Kidney capillary endothelial cell (primary cell): ENCODE data around the gene PSTK.
A peak's percentile ranks its signal among the peaks of the same experiment; 100 is the strongest.

ENCODE experiments used
- DNase-seq: peaks from one replicate; pipeline ENCODE4 v3.0.0-alpha.2; 2018; ENCODE audit warnings: low spot score

The PSTK gene, protein sequence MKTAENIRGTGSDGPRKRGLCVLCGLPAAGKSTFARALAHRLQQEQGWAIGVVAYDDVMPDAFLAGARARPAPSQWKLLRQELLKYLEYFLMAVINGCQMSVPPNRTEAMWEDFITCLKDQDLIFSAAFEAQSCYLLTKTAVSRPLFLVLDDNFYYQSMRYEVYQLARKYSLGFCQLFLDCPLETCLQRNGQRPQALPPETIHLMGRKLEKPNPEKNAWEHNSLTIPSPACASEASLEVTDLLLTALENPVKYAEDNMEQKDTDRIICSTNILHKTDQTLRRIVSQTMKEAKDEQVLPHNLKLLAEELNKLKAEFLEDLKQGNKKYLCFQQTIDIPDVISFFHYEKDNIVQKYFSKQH

DNA sequence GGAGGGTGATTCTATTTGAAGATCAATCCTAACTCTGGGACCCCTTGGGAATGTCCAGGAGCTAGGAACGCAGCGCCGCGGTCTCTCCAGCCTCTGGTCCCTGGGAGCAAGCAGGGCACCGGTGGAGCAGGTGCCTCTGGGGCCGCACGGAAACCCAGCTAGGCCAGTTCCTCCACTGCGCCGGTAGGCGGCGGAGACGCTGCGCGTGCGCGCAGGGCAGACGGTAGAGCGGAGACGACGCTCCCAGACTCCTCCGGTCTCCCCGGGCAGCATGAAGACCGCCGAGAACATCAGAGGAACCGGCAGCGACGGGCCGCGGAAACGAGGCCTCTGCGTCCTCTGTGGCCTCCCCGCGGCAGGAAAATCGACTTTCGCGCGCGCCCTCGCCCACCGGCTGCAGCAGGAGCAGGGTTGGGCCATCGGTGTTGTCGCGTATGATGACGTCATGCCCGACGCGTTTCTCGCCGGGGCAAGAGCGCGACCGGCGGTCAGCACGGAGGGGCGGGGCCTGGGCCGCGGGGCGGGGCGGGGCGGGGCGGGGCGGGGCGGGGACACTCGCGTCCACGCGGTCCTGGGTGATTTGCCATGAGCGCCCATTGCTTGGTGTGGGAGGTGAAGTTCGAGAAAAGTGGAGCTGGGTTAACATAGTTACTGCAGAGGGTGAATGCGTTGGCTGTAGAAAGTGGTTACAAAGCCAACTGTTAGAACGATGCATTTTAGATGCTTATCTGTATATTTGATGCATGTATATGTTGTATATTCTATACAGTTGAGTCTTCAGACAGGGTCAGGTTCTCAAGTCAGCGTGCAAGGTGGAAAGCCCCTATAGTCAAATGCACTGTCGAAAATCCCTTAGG lies at the start of gene PSTK:
PSTK (plus strand) TSS at position 193 of the 857 bp plus-strand sequence; CDS start at position 272, 79 bp downstream.
- DNase-seq: peak; percentile 85

DNA sequence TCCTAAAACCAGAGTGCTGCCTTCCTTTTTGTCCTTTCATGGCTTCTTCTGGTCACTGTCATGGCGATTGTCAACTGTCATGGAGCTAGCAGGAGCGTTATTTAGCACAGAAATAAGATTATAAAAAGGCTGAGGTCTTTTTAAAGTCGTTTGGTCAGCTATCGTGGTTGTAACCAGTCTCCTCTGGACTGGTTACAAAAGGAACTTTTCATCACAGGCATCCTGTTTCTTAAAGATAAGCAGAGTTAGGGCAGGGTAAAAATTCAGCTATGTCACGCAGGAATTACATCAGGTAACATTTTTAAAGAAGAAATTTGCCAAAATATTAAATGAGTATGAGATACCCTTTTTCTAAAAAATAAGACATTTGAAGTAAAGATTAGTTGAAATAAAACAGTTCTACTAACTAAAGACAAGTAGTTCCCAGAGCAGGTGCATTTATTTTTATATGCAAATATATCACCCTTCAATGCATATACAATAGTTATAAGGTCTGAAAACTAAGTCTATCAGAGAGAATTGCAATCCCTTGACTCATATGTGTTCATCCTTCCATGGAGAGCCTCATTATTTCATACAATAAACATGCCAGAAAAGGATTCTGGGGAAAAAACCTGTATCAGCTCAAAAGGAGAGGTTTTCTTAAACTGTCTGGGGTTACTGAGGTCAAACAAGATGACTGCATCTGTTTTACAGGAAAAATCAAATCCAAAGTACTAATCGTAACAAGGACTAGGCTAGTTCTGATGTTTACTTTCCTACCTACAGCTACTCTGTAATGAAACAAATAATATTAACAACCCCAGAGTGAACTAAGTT lies 48.9 kb upstream of the PSTK start:
- no peak for DNase-seq

DNA sequence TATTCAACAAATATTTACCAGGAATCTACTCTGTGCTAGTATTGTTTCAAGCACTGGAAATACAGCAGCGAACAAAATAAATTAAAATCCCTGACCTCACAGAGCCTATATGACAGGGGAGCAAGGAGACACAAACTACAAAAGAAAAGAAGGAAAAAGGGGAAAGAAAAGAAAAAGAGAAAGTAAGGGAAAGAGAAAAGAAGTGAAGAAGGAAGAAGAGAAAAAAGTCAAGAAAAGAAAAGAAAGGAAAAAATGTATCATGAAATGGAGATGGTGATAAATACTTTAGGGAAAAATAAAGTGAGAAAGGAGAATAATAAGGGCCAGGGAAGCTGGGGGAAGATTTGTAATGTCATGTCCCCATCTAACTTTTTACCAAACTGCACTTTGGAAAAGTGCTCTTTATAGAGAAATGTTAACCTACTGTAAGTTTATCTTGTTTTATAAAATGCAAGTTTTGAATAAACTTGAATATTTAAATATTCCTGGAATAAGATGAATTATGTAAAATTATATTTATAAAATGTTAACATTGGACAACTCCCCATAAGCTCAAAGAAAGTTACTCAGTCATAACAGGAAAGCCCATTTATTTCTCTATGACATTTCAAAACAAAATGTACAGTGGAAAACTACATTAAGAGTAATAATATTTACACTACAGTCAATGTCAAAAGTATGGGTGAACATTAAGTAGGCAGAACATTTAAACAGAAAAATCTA lies 40.9 kb upstream of the PSTK start:
- no peak for DNase-seq

DNA sequence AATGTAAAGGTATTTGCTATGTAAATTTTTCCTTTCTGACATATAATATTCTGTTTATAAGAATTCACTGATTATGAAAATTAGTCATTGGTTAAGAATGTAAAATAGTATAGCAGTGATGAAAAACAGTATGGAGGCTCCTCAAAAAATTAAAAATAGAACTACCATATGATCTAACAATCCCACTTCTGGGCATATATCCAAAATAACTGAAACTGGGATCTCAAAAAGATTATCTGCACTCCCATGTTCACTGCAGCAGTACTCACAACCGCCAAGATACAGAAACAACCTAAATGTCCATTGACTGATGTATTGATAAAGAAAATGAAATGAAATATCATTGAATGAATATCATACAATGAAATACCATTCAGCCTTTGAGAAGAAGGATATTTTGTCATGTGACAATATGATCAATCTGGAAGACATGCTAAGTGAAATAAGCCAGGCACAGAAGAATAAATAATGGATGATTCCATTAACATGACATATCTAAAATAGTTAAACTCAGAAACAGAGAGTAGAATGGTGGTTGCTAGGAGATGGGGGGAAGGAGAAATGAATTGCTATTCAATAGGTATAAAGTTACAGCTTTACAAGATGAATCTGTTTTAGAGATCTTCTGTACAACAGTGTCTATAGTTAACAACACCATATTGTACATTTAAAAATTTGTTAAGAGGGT lies 40.2 kb upstream of the PSTK start:
- no peak for DNase-seq

DNA sequence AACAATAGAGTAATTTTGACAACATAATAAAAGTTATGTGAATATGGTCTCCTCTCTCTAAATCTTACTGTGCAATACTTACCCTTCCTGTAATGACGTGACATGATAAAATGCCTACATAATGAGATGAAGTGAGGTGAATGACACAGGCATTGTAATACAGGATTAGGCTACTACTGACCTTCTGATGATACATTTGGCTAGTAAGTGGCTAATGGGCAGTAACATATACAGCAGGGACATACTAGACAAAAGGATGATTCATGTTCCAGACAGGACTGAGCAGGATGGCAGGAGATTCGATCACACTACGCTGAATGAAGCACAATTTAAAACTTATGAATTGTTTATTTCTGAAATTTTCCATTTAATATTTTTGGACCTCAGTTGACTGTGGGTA lies 30.9 kb upstream of the PSTK start:
- DNase-seq: peak; percentile 17

DNA sequence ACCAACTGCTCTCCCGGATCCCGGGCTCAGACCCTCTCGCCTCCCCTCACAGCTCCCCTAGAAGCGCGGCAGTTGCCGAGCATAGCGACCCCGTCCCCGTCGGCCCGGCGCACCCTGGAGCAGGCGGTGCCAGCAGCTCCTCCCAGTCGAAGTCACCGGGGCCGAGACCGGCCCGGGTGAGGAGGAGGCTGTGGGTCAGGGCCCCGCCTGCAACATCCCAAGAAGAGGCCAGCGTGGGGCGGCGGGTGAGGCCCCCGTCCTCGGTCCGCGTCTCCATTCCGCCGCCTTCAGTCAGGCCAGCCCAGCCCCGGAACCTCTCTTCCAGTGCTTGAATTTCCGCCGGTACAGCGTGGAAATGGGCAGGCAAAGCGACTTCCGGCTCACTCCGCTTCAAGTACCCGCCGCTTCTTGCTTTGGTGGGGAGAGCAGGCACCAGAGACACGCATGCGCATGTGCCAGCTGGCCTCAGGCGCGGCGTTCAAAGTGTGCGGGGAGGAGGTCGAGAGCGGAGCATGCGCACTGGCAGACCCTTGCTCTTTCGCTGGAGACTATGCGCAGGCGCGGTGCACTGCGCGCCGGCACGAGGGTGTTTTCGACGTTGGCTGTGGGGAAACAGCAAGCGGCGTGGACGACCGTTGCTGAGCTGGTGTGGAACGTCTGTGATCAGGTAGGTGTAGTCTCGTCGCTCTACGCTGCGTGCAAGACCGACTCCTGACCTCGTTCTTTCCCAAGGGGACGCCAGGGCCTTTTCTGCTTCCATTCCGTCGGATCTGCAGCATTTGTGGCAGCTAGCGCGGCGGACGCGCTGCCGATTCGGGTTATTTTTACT lies 26.1 kb upstream of the PSTK start, which contains the start of gene C10orf88:
C10orf88 (minus strand) TSS at position 326 of the 829 bp plus-strand sequence; CDS start at position 277, 49 bp downstream.
- DNase-seq: peak; percentile 98

DNA sequence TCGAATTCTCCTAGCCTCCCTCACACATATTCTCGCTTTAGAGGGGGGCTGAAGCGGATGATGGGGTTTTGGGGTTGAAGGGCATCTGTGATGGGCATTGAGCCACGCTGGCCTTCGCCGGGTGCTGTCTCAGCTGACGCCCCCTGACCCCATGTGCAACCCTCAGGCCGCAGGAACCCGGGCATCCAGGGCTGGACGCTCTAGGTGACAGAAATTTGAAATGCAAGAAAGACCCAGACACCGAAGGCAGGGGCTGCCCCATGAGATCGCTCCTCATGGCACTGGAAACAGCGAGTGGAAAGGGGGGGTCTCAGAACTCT lies 25.5 kb upstream of the PSTK start:
- DNase-seq: no peak

DNA sequence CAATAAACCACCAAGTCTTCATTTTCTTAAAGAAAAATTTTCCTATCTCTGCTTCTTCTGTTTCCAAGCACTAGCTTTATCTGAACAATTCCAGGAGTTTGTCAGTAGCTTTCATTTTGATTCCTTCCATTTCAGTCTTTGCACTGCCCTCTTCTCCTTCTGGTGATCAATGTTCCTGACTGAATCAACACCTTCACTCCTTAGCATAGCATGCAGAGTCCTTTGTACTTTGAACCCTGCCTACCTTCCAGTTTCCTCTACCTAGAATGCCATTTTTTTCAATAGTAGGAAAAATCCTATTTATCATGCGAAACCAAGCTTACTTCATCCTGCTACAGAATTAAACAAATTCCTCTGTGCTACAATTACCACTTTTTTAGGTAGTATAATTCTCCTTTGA lies 24.3 kb upstream of the PSTK start:
- DNase-seq: no peak

DNA sequence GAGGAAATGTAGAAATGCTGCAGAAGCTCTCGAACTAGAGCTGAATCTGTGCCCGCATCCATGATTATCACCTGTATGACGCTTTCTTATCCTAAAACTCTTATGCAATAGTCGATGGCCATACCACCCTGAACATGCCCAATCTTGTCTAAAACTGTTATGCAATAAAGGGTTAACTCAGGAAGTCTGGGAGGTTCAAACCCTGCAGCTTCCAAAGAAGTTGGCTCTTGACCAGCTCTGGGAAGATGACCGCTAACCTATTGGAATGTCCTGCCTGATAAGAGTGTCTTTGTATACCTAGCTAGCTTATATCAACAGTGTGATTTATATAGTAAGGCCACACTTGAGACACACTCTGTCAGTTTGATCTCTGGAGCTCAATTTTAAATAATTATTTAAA lies 22.7 kb upstream of the PSTK start:
- DNase-seq: no peak

DNA sequence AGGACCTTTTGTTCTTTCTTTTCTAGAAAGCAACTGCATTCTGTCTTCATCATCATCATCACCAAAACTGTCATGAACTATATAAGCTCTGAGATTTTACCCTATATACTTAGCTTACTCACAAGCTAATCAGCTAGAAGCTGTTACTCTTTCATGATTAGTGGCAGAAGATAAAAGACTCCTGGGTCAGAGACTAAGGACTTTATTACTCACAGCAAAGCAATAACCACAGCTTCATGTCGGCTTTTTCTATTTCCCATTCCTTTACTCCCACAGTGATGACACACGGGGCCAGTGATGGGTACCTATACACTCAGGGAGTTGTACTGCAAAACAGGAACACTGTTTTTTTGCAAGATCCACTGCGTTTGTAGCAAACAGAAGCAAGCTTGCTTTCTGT lies 17.8 kb upstream of the PSTK start:
- no peak for DNase-seq

DNA sequence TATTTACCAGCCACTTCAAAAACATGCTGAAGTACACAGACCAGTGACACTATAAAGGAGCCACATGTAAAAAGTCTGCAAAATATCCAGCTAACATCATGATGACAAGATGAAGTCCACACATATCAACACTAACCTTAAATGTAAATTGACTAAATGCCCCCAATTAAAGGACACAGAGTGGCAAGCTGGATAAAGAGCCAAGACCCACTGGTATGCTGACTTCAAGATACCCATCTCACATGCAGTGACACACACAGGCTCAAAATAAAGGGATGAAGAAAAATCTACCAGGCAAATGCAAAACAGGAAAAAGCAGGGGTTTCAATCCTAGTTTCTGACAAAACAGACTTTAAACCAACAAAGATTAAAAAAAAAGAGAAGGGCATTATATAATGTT lies 13.3 kb upstream of the PSTK start:
- DNase-seq: no peak

DNA sequence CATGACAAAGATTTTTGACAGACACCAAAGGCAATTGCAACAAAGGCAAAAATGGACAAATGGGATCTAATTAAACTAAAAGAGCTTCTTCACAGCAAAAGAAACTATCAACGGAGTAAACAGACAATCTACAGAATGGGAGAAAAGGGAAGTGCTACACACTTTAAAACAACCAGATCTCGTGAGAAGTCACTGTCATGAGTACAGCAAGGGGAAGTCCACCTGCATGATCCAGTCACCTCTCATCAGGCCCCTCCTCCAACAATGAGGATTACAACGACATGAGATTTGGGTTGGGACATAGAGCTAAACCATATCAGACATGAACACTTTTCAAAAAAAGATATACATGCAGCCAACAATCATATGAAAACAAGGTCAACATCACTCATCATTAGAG lies 11.5 kb upstream of the PSTK start:
- DNase-seq: no peak

DNA sequence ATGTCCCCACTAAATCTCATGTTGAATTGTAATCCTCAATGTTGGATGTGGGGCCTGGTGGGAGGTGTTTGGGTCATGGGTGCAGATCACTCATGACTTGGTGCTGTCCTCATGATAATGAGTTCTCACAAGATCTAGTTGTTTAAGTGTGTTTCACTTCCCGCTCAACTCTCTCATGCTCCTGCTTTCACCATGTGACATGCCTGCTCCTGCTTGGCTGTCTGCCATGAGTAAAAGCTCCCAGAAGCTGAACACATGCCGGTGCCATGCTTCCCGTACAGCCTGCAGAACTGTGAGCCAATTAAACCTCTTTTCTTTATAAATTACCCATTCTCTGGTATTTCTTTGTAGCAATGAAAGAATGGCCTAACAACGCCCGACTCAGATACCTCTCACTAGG lies 6.2 kb upstream of the PSTK start:
- DNase-seq: no peak

DNA sequence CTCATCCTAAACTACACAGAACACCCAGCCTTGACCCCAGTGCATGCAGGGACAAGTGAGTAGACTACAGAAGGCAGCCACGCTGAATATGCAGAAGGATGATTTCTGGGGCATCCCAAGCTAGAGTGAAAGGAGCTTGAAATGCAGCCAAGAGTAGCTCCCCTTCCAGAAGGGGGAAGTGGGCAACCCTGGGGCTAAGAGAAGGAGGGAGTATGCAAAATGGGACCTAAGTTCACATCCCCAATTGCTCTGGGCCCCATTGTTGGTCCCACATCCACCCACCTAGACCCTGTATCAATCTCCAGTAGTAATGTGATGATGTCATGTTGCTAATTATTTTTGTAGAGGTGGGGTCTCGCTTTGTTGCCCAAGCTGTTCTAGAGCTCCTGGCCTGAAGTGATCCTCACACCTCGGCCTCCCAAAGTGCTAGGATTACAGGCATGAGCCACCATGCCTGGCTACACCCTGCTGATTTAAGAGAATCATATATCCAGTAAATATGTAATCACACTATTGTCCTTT lies 5.6 kb upstream of the PSTK start:
- DNase-seq: no peak

DNA sequence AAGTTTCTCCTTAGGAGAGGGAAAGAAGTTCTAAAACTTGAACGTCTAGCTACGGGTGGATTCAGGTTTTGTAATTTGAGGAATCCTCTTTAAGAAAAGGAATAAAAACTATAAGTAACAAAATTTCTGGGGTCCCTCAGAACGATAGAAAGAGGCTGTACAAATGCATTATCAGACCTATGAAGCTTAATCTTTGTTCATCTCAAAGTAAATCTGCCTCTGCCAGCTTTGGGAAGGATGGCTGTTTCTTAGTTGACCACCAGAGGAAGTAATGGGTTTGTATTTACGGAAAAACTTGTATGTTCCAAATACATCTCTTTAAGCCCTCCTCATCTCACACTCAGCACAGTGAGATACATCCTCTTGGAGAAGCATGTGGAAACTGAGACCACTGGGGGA lies 864 bp downstream of the PSTK start:
- peak; percentile 51 for DNase-seq

DNA sequence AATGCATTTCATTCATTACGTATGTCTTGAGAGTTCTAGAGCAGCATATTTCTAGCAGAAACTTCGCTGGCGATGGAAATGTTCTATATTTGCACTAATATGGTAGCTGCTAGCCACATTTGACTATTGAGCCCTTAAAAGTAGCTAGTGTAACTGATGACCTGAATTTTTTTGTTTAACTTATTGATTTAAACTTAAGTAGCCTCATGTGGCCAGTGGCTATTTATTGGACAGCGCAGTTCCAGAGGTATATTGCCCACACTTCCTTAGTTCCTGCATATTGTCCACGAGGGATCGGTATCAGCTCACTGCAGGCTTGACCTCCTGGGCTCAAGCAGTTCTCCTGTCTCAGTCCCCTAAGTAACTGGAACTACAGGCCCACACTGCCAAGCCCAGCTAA lies 3.7 kb downstream of the PSTK start:
- no peak for DNase-seq

DNA sequence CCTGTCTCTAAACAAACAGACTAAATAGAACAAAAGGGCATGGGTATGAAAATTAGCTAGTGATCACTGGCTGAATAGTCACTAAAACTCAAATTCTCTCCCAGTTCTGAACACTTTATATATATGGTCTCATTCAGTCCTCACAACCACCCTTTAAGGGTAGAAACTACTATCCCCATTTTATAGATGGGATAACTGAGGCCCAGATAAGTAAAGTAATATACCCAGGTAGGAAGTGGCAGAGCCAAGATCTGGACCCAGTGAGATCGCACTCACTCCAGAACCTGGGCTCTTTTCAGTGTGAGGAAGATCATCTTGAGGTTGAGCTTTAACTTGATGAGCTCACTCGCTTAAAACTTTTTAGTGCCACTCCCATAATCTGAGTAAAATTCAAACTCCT lies 4.5 kb downstream of the PSTK start:
- no peak for DNase-seq

DNA sequence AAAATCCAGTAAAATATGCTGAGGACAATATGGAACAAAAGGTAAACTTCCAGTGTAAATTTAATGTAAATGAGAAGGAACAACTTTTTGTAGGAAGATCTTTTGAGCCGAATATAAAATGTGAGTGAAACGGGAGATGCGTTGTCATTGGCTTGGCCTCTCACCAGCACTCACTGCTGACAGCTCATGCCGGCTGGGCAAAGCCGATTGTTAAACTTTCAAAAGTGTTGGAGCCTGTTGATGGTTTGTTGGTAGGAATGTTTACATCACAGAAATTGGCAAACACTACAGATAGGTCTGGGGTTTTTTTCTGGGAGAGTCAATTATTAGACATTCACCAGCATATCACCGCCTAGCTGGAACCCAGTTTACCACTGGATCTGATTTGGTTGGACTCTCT lies 6.1 kb downstream of the PSTK start:
- no peak for DNase-seq

DNA sequence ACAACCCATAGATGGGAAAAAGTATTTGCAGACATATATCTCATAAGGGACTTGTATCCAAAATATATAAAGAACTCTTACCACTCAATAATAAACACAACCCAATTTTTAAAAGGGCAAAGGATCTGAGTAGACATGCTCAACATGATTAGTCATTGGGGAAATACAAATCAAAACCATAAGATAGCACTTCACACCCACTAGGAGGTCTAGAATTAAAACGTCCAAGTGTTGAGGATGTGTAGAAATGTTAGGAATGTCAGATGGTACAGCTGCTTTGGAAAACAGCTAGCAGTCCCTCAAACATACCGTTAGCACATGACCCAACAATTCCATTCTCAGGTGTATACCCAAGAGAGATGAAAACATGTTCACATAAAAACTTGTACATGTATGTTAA lies 8.3 kb downstream of the PSTK start:
- no peak for DNase-seq

DNA sequence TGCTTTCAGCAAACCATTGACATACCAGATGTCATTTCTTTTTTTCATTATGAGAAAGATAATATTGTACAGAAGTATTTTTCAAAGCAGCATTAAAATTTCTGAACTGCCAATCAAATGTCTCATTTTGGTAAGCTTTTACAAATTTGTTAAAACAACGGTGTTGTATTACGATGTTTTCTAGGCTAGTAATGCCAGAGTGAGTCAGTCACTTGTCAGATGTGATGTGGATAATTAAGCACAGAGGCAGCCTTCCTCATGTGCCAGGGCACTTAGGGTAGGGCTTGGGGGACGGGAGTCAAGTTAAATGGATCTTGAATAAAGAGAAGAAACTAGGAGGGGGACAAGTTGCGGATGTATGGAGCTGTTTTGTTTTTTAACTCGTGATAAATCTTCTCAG lies 10.1 kb downstream of the PSTK start:
- DNase-seq: no peak
